MM.1S (cell line): ENCODE measurements around the gene PIGN.

Experiments
- DNase-seq: peaks from one replicate; pipeline ENCODE4 v3.0.0-alpha.2; 2015
- H2AFZ ChIP-seq: fragments of 300-600 bp; sonication (generic); 2 replicates; pipeline ENCODE4 v1.6.0; 2016; ENCODE audit warnings: antibody characterized with exemption, low read length
- H3F3A ChIP-seq: fragments of 300-600 bp; sonication (generic); 2 replicates; pipeline ENCODE4 v1.6.1; 2016; ENCODE audit warnings: mild to moderate bottlenecking, antibody characterized with exemption, low read length, moderate library complexity, mixed read lengths; ENCODE audit not compliant: insufficient read depth
- H3K27ac ChIP-seq: fragments of 300-600 bp; sonication (generic); 2 replicates; pipeline ENCODE4 v1.5.1; 2016; ENCODE audit warnings: mild to moderate bottlenecking, low read length
- H3K27me3 ChIP-seq: fragments of 300-600 bp; sonication (generic); replicated peaks from 2 replicates; pipeline ENCODE4 v1.6.0; 2016; ENCODE audit warnings: low read length; ENCODE audit not compliant: insufficient read depth
- H3K36me3 ChIP-seq: fragments of 300-600 bp; sonication (generic); replicated peaks from 2 replicates; pipeline ENCODE4 v1.6.1; 2016; ENCODE audit warnings: mild to moderate bottlenecking, low read length, mixed read lengths; ENCODE audit not compliant: insufficient read depth
- H3K4me1 ChIP-seq: fragments of 300-600 bp; sonication (generic); 2 replicates; pipeline ENCODE4 v1.6.1; 2016; ENCODE audit warnings: low read length, mixed read lengths
- H3K4me2 ChIP-seq: fragments of 300-600 bp; sonication (generic); 2 replicates; pipeline ENCODE4 v1.6.0; 2016; ENCODE audit warnings: low read depth, low read length
- H3K4me3 ChIP-seq: fragments of 300-600 bp; sonication (generic); 2 replicates; pipeline ENCODE4 v1.5.1; 2016; ENCODE audit warnings: low read length, mixed read lengths
- H3K79me2 ChIP-seq: fragments of 300-600 bp; sonication (generic); 2 replicates; pipeline ENCODE4 v1.6.1; 2016; ENCODE audit warnings: mixed run types, low read length, mixed read lengths
- H3K9ac ChIP-seq: fragments of 300-600 bp; sonication (generic); 2 replicates; pipeline ENCODE4 v1.6.1; 2016; ENCODE audit warnings: low read length, mixed read lengths
- H3K9me2 ChIP-seq: fragments of 300-600 bp; sonication (generic); replicated peaks from 2 replicates; pipeline ENCODE4 v1.6.1; 2016; ENCODE audit warnings: mild to moderate bottlenecking, low read length, mixed read lengths; ENCODE audit not compliant: insufficient read depth
- H3K9me3 ChIP-seq: fragments of 300-600 bp; sonication (generic); replicated peaks from 2 replicates; pipeline ENCODE4 v1.6.1; 2016; ENCODE audit warnings: mild to moderate bottlenecking, low read length, mixed read lengths; ENCODE audit not compliant: insufficient read depth
- H4K20me1 ChIP-seq: fragments of 300-600 bp; sonication (generic); 2 replicates; pipeline ENCODE4 v1.6.1; 2016; ENCODE audit warnings: mild to moderate bottlenecking, low read length, moderate library complexity, mixed read lengths; ENCODE audit not compliant: insufficient read depth
- EZH2 ChIP-seq: fragments of 300-600 bp; sonication (generic); optimal IDR thresholded peaks from 2 replicates; pipeline ENCODE3; 2017; ENCODE audit warnings: low read depth, mild to moderate bottlenecking, antibody characterized with exemption, low read length, mixed read lengths
- EZH2phosphoT487 ChIP-seq: fragments of 300-600 bp; sonication (generic); IDR thresholded peaks from 2 replicates; pipeline ENCODE4 v1.6.1; 2018; ENCODE audit warnings: antibody characterized with exemption, low read length
- TF ChIP-seq, protein P1 (sequence below): fragments of 300-600 bp; sonication (generic); IDR thresholded peaks from 2 replicates; pipeline ENCODE4 v1.5.1; 2016; ENCODE audit warnings: antibody characterized with exemption, low read length, mixed read lengths

The PIGN gene

DNA sequence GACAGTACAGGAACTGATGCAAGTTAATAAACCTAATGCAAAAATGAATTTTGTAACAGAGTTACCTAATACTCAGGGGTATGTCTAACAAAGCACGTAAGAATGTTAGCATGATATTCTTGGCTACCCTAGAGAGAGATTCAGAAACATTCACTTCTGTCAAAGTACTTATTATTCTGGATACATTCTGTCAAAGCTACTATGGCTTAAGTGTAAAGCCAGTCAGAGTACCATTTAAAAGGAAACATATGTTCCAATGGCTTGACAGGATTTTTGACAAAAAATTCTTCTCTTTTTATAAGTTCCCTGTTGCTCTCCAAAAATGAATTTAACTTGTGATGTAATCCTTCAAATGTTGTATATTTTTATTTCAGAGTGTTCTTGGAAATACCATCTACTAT lies 85.5 kb downstream of the PIGN start:
- Histone ChIP-seq H3K4me3 (no peak overlapping the region), H3K9me3 (no peaks in the 10 kb centered on the region), H3K9ac (no peak overlapping the region), H4K20me1 (no peaks in the 10 kb centered on the region), H2AFZ (no peak overlapping the region), H3K4me1 (no peaks in the 10 kb centered on the region), H3K9me2 (no peaks in the 10 kb centered on the region), H3K4me2 (no peak overlapping the region), H3F3A (no peaks in the 10 kb centered on the region), H3K27me3 (no peaks in the 10 kb centered on the region), H3K36me3 (no peaks in the 10 kb centered on the region), H3K27ac (no peak overlapping the region), H3K79me2 (no peaks in the 10 kb centered on the region)
- DNase-seq: no peak
- TF ChIP-seq EZH2 (no peak), EZH2phosphoT487 (no peak)
- TF ChIP-seq, protein P1, sequence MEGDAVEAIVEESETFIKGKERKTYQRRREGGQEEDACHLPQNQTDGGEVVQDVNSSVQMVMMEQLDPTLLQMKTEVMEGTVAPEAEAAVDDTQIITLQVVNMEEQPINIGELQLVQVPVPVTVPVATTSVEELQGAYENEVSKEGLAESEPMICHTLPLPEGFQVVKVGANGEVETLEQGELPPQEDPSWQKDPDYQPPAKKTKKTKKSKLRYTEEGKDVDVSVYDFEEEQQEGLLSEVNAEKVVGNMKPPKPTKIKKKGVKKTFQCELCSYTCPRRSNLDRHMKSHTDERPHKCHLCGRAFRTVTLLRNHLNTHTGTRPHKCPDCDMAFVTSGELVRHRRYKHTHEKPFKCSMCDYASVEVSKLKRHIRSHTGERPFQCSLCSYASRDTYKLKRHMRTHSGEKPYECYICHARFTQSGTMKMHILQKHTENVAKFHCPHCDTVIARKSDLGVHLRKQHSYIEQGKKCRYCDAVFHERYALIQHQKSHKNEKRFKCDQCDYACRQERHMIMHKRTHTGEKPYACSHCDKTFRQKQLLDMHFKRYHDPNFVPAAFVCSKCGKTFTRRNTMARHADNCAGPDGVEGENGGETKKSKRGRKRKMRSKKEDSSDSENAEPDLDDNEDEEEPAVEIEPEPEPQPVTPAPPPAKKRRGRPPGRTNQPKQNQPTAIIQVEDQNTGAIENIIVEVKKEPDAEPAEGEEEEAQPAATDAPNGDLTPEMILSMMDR: no peak

DNA sequence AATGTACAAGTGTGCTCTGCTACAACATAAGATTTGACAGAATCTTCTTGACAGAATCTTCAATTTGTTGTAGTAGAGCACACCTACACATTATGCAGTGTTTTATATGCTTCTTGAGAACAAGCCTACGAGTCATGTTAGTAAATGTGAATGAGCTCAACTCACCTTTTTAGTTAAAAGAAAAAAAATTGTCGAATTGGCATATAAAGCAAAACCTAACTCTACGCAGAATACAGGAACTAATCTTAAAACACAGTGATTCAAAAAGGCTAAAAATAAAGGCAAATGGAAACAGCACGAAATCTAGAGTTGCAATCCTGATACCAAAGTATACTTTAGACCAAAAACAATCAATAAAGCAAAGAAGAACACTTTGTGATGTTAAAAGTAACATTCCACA lies 87.9 kb downstream of the PIGN start:
- H4K20me1 ChIP-seq: no peaks in the 10 kb centered on the region
- no peaks in the 10 kb centered on the region for H3K4me1 ChIP-seq
- H3K4me2 ChIP-seq: no peak overlapping the region
- no peak overlapping the region for H3K9ac ChIP-seq
- H3K27me3 ChIP-seq: no peaks in the 10 kb centered on the region
- H3K9me3 ChIP-seq: no peaks in the 10 kb centered on the region
- no peak for DNase-seq
- H3K4me3 ChIP-seq: no peak overlapping the region
- H3K36me3 ChIP-seq: no peaks in the 10 kb centered on the region
- no peaks in the 10 kb centered on the region for H3K79me2 ChIP-seq
- H2AFZ ChIP-seq: no peak overlapping the region
- TF ChIP-seq, protein P1: no peak
- no peak for TF ChIP-seq EZH2phosphoT487
- no peak for TF ChIP-seq EZH2
- no peaks in the 10 kb centered on the region for H3K9me2 ChIP-seq
- no peaks in the 10 kb centered on the region for H3F3A ChIP-seq
- no peak overlapping the region for H3K27ac ChIP-seq

DNA sequence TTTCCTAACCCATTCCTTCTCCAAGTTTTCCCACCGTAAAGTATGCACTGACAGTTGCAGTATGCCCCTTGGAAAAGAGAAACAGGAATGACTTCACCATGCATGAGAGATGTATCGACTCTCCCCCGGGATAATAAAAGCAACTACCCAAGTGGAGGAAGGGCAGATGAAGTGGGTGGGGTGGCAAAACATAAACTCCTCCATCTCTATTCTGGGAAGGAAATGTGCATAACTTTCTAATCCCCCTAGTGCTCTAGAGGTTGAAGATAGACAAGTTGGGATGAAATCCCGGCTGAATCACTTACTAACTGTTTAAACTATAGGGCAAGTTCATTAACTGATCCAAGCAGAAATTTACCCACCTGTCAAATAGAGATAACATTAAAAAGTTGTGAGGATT lies 89.2 kb downstream of the PIGN start:
- H3K4me2 ChIP-seq: no peak overlapping the region
- no peak overlapping the region for H3K27ac ChIP-seq
- H3K4me3 ChIP-seq: no peak overlapping the region
- no peaks in the 10 kb centered on the region for H3K79me2 ChIP-seq
- no peaks in the 10 kb centered on the region for H3K4me1 ChIP-seq
- no peaks in the 10 kb centered on the region for H3K9me3 ChIP-seq
- no peak for DNase-seq
- no peaks in the 10 kb centered on the region for H4K20me1 ChIP-seq
- no peak overlapping the region for H2AFZ ChIP-seq
- no peaks in the 10 kb centered on the region for H3K36me3 ChIP-seq
- no peak for TF ChIP-seq EZH2
- no peak for TF ChIP-seq EZH2phosphoT487
- TF ChIP-seq, protein P1: no peak
- H3K9ac ChIP-seq: no peak overlapping the region
- H3F3A ChIP-seq: no peaks in the 10 kb centered on the region
- H3K27me3 ChIP-seq: no peaks in the 10 kb centered on the region
- no peaks in the 10 kb centered on the region for H3K9me2 ChIP-seq
